Breast epithelium (tissue), 3 donors: ENCODE data around the gene FXYD3.

ENCODE experiments used
- POLR2AphosphoS5 ChIP-seq, 3 donors: sonication (generic); formaldehyde crosslinking; IDR thresholded peaks; one replicate each; pipeline ENCODE4 v1.6.1; 2017; ENCODE audit warnings: antibody characterized with exemption in 3 of 3
- TF ChIP-seq, protein P1 (sequence below), 3 donors: fragments of 450-650 bp; IDR thresholded peaks; one replicate each; pipeline ENCODE4 v1.5.1; 2016 to 2017; ENCODE audit warnings: antibody characterized with exemption in 3 of 3, mild to moderate bottlenecking in 3 of 3, moderate library complexity in 3 of 3

GRCh38 chr19:35125749-35126623, 10.4 kb downstream of the FXYD3 start:
- TF ChIP-seq, protein P1, sequence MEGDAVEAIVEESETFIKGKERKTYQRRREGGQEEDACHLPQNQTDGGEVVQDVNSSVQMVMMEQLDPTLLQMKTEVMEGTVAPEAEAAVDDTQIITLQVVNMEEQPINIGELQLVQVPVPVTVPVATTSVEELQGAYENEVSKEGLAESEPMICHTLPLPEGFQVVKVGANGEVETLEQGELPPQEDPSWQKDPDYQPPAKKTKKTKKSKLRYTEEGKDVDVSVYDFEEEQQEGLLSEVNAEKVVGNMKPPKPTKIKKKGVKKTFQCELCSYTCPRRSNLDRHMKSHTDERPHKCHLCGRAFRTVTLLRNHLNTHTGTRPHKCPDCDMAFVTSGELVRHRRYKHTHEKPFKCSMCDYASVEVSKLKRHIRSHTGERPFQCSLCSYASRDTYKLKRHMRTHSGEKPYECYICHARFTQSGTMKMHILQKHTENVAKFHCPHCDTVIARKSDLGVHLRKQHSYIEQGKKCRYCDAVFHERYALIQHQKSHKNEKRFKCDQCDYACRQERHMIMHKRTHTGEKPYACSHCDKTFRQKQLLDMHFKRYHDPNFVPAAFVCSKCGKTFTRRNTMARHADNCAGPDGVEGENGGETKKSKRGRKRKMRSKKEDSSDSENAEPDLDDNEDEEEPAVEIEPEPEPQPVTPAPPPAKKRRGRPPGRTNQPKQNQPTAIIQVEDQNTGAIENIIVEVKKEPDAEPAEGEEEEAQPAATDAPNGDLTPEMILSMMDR (IDR thresholded peaks at IDR 0.05) = no peak
- no peak for TF ChIP-seq POLR2AphosphoS5 (IDR thresholded peaks at IDR 0.05)
